NAMALWA (cell line): ENCODE data around the gene METTL13.
A peak's percentile ranks its signal among the peaks of the same experiment; 100 is the strongest.

Experiments used
- DNase-seq: peaks from one replicate; pipeline ENCODE4 v3.0.0-alpha.2; 2015; ENCODE audit warnings: low spot score

The METTL13 gene

GRCh38 chr1:171803045-171803444, 21.6 kb downstream of the METTL13 start:
- DNase-seq = no peak

DNA sequence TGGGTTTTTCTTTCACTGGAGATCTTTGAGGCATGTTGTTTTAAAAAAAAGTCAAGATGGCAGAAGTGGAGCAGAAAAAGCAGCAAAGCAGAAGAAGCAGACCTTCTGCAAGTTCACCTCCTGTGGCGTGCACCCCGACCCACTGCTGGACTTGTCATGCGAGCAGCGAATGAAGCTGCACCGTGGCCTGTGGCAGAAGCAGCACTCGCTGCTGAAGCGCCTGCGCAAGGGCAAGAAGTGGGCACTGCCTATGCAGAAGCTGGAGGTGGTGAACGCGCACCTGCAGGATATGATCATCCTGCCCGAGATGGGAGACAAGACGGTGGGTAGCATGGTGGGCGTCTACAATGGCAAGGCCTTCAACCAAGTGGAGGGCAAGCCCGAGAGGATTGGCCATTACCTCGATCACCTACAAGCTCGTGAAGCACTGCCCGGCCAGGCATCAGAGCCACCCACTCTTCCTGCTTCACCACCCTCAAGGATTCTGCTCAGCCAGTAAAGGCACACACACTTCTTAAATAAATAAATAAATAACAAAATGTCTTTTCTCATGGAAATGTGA, 22.1 kb downstream of the METTL13 start:
- DNase-seq = no peak

DNA sequence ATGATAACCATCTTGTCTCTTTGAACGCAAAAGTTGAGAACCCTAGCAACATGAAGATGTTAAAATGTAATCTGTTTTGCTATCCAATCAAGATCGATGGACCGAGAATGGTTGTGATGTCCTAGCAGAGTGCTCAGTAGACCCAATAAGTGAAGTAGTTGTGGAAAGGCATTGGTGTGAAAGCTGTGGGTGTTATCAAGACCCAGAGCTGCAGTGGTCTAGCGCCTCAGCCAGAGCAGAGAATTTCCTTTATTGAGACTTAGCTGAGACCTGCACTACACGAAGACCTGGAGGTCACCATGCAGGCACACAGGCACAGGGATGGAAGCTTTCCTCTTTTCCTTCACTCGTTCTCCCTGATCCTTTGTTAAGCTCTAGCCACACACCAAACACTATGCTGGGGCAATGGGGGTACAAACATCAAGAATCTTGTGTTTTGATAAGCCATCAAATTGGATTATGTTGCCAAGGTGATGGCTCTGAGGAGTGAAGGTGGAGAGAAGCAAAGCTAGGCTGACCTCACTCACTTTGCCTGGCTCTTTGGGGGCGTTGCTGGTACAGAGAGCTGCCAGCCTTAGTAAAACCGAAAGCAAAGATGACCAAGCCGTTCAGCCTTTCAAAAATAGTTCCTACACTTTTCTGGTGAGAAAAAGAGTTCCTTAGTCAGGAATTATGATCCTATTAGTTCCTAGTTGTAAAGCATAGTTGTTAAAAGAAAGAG, 24.1 kb downstream of the METTL13 start:
- DNase-seq = no peak

DNA sequence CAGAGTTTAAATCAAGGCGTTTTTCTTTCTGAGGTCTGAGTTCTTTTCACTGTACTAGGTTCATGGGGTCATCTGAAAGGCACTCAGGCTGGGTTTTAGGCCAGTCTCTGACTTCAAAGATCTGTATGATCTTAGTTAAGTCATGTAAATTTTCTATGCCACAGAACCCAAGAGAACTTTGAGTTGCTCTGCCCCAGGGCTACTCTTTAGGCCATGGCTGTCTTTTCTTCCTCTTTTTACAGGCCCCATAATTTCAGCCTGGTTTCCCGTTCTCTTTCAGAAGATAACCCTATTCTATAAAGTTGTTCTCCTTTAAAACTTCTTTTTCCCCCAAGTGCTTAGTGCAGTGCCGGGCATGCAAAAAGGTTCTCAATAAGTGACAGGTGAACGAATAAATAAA, 26.1 kb downstream of the METTL13 start:
- DNase-seq = no peak

- no peak for DNase-seq
Measured at GRCh38 chr1:171809834-171810233, 28.4 kb downstream of the METTL13 start.

DNA sequence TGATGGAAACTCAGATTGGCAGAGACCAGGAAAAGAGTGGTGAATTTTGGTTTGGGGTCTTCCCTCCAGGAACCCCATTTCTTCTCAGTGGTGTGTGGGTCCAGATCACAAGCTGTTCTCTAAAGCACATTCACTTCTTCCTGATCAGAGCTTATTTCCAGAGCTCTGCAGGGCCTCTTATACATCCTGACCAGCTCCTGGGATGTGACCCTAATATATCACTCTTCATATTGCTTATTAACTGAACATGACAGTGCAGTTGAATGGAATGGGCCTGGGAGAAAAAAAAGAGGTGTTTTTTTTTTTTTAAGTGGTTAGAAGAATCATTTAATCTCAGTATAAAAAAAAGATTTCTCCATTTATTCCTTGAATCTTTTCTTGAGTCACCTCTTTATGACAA, 30.2 kb downstream of the METTL13 start:
- DNase-seq = no peak

DNA sequence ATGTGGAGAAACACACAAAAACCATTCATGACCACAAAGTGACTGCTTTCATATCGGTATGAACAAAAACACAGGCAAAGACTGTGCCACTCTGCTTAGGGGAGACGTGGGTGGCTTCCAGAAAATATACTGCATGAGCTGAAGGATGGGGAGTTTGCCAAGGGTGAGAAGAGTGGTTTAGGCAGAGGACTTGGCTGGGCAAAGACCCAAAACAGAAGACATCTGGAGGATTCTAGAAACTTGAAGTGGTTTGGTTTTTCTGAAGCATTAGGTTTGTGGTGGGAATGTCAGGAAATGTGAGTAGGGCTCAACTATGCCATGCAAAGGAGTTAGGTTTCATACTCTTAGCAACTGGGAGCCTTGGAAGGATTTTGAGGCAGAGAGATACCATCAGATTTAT, 33.2 kb downstream of the METTL13 start:
- DNase-seq = no peak

GRCh38 chr1:171816300-171816901, 34.9 kb downstream of the METTL13 start:
- no peak for DNase-seq

GRCh38 chr1:171817511-171818265, 36.2 kb downstream of the METTL13 start:
- no peak for DNase-seq

- no peak for DNase-seq
Measured at GRCh38 chr1:171819946-171820345, 38.5 kb downstream of the METTL13 start.

- DNase-seq = no peak
Measured at GRCh38 chr1:171826973-171827372, 45.5 kb downstream of the METTL13 start.

DNA sequence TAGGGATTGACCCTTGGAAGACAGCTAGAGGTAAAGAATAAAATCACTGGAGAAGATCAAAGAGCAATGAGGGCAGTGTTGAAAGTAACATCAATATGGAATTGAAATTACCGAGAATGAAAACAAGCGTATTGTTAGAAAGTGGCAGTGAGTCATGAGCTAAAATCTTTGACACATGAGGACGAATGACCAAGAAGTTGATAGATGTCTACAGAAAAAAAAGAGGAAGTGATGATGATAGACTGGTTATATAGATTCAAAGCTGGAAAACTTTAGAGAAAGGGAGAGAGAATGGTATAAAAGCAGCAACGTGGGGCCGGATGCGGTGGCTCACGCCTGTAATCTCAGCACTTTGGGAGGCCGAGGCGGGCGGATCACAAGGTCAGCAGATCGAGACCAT, 47.3 kb downstream of the METTL13 start:
- no peak for DNase-seq

GRCh38 chr1:171833091-171833825, 51.8 kb downstream of the METTL13 start:
- DNase-seq = no peak

GRCh38 chr1:171834821-171835220, 53.4 kb downstream of the METTL13 start:
- DNase-seq = no peak

GRCh38 chr1:171835891-171836290, 54.4 kb downstream of the METTL13 start:
- no peak for DNase-seq

DNA sequence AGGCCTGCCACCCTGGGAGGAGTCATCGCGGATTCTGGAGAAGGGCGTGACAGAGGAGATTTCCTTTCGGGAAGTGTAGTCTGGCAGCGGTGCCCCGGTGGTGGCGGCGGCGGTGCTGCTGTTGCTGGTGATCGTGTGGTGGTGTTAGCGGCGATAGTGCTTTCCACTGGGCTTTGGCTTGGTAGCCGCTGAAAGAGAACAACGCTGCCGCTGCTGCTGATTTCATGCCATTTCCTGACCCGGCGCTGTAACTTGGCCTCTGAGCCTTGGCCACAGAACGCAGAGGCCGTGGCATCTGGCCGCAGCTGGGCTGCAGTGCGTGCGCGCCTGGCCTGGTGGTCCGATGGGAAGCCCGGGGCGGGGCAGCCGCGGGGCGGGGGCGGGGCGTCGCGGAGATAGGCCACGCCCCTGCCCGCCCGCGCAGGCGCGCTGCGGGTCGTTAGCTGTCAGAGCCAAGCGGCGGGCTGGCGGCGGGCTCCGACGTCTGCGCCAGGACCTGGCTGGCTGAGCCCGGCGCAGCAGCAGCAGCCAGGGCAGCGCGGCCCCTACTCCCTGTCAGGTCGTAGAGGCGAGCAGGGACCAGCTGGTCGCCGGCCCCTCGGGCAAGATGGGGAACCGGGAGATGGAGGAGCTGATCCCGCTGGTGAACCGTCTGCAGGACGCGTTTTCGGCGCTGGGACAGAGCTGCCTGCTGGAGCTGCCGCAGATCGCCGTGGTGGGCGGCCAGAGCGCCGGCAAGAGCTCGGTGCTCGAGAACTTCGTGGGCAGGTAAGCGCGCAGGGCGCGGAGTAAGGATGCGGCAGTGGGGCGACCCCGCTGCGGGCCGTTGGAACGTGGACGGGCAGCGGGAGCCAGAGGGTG, 59.8 kb downstream of the METTL13 start, which contains the start of gene DNM3:
TSS of gene DNM3 (plus strand) at position 449 of the 861 bp plus-strand sequence. CDS start at position 608, 159 bp downstream.
- peak; percentile 75 for DNase-seq

DNA sequence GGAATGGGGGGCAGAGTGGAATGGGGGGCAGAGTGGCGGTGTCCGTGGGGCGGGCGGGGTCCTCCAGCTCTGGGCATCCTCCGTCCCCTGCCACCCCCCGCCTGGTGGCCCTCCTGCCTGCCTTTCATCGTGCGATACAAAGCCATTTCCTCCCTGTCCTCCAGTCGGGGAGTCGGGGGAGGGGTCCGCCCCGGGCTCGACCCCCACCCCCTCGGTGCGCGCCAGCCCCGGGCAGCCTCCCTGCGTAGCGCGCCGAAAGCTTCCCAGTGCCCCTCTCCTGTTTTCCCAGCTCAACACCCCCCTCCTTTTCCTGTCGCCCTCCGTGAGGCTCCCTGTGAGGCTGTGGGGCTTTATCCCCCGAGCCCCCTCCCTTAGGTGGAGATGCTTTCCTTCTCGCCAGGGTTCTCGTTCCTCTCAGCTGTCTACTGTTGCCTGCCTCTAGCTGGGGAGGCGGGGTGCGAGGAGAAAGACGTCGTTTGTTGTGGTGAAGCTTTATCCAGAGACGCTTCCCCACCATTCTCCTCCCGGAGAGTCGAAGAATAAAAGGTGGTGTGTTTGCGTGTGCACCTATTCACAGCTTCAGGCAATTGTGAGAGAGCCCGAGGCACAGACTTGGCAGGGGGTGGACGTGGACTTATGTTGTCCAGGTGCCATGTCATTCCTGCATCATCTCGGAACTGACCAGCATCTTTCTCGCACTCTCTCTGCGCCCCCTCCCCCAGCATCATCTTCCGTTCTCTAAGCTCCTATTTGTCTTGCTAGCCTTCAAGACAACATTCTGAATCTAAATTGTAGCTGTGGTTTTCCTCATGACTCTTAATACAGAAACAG, 60.7 kb downstream of the METTL13 start:
- DNase-seq = no peak

GRCh38 chr1:171844381-171844780, 62.9 kb downstream of the METTL13 start:
- DNase-seq = no peak

GRCh38 chr1:171845998-171846397, 64.5 kb downstream of the METTL13 start:
- DNase-seq = no peak
